Embryonic facial prominence (tissue), 1 donor: Measurements from ENCODE around the gene GATB.

Experiments
- DNase-seq: peaks from one replicate; pipeline ENCODE4 v3.0.0-alpha.2; 2016; ENCODE audit errors: extremely low spot score

GATB gene

GRCh38 chr4:151653548-151653918, 107.3 kb downstream of the GATB start:
- DNase-seq: no peak

GRCh38 chr4:151652841-151653547, 107.8 kb downstream of the GATB start:
- DNase-seq: no peak

GRCh38 chr4:151651496-151651895, 109.3 kb downstream of the GATB start:
- DNase-seq: no peak

GRCh38 chr4:151649479-151649878, 111.3 kb downstream of the GATB start:
- DNase-seq: no peak

- DNase-seq: no peak
Measured at GRCh38 chr4:151646322-151646721, 114.5 kb downstream of the GATB start.

GRCh38 chr4:151644622-151645021, 116.2 kb downstream of the GATB start:
- DNase-seq: no peak

- no peak for DNase-seq
Measured at GRCh38 chr4:151643564-151643963, 117.2 kb downstream of the GATB start.

- no peak for DNase-seq
Measured at GRCh38 chr4:151641983-151642382, 118.8 kb downstream of the GATB start.

GRCh38 chr4:151641167-151641566, 119.6 kb downstream of the GATB start:
- no peak for DNase-seq

- DNase-seq: no peak
Measured at GRCh38 chr4:151640381-151640780, 120.4 kb downstream of the GATB start.

- no peak for DNase-seq
Measured at GRCh38 chr4:151638295-151638858, 122.4 kb downstream of the GATB start.

- DNase-seq: no peak
Measured at GRCh38 chr4:151631349-151631748, 129.5 kb downstream of the GATB start.

GRCh38 chr4:151629097-151629783, 131.6 kb downstream of the GATB start:
- no peak for DNase-seq

- DNase-seq: no peak
Measured at GRCh38 chr4:151628001-151628608, 132.7 kb downstream of the GATB start.

GRCh38 chr4:151627491-151627890, 133.3 kb downstream of the GATB start:
- DNase-seq: no peak

- DNase-seq: no peak
Measured at GRCh38 chr4:151626751-151627150, 134.1 kb downstream of the GATB start.

GRCh38 chr4:151626228-151626627, 134.6 kb downstream of the GATB start:
- no peak for DNase-seq

GRCh38 chr4:151624626-151625565, 135.9 kb downstream of the GATB start:
- no peak for DNase-seq
